HG03342 (cell line): ENCODE results near the gene SSH2.

Source experiments
- ATAC-seq: cut with Tn5 transposase; IDR thresholded peaks from one replicate; pipeline ENCODE4 v1.9.1; 2021; ENCODE audit warnings: mild to moderate bottlenecking, moderate library complexity; ENCODE audit not compliant: unreplicated experiment

Gene SSH2

DNA sequence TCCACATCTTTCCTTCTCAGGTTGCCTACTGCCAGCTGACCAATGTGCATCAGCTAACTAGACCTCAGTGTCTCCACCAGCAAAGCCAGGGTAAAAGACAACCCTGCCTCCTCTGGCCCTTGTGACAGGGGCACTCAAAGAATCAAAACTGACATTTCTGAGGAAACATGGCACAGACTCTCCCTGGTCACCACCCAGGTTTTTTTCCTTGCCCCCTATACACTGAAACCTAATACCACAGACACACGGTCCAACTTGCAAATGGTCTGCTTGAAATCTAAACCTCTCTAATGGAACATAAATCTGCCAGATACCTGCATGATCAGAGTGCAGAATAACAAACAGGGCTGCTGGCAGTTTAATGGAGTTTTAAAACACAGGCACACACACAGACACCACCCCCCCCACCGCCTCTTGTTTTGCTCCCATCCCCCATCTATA, 287.8 kb downstream of the SSH2 start:
- ATAC-seq: no peak

DNA sequence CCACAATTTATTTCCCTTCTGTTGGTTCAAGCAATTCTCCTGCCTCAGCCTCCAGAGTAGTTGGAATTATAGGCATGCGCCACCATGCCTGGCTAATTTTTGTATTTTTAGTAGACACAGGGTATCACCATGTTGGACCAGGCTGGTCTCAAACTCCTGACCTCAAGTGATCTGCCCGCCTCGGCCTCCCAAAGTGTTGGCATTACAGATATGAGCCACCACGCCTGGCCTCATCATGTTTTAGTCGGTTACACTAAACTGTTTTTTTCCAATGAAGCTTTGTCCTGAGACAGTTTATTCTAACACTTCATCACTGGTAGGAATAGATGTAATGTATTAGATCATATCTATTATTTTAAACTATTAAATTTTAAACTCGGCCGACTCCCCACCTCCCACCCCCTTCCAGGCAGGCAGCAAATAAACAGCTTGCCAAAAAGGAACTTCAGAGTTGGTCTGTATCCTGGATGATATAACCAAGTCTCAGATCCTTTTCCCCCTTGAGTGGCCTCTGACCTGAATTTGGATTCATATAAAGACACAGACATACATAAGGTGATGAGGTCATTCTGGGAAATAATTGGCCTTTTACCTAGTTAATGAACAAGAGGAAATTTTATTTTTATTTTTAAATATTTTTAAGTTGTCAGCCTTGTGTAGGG, 288.9 kb downstream of the SSH2 start:
- ATAC-seq: no peak

DNA sequence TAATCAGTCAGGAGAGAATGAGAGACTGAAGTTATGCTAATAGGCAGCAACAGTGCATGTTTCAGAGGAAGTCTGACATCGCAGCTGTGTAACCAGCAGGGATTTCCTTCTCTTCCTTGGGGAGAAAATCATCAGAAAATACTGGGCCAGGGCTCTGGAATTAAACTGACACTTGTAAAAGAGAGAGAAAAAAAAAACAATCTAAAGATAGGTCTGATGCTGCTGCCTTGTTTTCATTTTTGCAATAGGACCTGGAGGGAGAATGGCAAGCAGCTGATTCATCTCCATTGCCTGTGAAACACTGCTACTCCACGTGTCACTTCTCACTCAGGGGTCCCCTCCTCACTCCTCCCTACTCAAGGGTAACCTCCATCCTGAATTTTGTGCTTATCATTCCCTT, 289.6 kb downstream of the SSH2 start:
- ATAC-seq: no peak

DNA sequence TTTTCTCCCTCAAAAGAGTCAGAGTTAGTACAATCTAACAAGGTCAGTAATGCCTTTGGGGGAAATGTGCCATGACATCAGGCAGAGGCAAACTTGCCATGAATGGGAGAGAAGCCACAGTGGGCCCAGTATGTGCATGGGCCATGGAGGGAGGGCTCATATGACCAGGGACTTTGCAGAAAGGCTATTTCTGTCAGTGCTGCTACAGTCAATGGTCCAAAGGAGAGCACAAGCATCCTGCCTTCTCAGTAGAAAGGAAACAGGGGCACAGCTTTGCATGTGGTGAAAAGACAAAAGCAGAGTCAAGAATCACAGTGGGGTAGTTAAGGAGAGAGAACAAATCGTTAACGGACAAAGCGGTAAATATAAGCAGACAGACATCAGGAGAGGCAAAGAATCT, 296.1 kb downstream of the SSH2 start:
- ATAC-seq: no peak

DNA sequence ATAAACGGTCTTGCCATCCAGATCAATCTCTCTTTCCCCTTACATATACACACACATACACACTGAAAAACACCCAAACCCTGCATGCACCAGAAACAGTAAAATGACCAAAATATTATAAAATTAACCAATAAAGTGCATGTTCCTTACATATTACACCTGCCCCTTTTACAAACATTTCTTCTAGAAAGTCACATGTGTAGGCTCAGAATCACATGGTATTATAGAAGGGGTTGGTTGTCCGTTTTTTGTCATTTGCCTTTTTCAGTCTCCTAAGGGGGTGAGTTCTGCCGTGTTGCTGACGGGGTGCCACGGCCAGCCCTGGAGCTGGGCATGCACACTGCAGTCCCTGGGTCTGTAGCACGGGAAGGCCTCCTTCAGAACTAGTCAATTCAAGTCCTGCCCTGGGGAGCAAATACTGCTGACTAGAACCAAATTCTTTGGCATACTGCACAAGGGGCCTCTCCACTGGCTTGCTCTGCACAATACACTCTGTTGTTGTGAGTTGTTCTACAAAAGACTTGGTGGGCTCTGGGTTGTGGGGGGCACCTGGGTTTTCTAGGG, 299.3 kb downstream of the SSH2 start:
- ATAC-seq: no peak

DNA sequence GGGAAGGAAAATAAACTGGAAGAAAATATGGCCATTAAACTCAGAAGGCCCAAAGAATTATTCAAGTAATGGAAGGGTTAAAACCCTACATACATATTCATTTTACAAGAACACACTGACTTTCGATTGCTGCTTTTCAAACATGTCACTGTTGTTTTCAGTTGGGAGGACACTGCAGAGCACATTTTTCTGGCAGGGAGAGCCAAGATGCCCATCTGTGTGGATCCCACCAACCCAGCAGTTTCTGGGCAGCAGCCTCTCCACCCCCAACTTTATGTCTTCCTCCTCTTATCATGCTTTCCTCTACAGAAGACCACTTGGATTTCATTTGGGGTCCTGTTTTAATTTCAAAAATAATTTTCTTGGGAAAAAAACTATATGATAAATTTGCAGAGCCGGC, 300.2 kb downstream of the SSH2 start:
- ATAC-seq: no peak

DNA sequence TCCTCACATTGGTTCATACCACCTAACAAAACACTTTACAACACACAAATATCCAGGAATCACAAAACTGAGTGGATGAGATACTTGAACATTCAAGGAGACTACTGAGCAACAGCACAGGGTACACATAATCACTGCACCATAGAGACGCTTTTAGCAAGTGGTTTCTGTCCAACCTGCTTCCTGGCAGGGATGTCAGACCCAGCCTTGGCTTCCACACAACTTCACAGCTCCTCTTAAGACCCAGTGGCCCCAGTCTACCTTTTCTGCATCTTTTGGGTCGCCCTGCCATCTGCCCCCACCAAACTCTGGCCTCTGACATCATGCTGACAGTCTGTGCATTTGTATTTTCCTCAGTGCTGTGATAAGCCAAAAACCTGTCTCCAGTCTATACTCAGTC, 301.4 kb downstream of the SSH2 start:
- ATAC-seq: no peak

DNA sequence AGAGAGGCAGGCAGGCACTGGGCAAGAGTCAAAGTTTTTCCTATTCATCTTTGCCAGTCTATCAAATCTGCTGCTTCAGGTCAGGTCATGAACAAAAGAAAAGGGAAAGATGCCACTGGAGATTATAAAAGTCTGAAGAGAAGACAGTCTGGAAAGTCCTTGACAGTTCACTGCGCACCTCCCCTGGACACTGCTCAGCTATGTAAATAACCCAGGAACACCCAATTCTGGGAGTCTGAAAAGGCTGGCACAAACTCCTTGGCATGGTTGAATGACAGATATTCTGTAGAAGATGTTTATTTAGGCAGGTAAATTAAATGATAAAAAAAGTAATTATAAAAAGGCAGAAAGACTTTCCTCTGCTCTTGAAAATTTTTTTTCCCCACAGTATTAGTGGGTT, 302.1 kb downstream of the SSH2 start:
- ATAC-seq: no peak

DNA sequence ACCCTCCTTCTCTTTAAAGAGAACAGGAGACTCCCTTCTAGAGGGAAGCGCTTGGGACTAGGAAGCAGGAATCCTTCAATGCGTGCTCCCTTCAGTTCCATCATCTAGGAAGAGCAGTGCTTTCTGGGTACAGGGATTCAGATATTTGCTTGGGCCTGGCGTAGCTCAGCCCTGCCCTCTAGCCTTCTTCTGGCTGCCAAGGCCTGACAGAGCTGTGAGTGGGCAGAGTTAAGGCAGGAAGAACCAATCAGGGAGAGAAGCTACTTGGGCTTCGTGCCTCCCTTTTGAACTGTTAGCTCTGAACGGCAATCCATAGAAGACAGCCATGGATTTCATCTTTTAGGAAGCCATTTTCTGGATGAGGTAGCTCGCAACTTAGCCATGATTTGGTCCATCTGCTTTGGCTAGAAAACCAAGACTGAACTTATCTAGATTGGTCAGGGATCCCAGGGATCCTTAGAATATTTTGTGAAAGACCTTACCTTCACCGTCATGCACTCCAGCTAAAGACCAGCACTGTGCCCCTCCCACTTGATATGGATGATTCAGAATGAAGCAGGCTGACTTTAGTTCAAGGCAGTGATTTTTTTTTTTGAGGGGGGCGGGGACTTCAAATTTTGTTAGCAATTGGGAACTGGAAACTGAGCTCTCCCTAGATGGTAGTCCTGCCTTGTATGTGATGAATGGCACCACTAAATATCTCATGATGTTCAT, 304.8 kb downstream of the SSH2 start:
- no peak for ATAC-seq

DNA sequence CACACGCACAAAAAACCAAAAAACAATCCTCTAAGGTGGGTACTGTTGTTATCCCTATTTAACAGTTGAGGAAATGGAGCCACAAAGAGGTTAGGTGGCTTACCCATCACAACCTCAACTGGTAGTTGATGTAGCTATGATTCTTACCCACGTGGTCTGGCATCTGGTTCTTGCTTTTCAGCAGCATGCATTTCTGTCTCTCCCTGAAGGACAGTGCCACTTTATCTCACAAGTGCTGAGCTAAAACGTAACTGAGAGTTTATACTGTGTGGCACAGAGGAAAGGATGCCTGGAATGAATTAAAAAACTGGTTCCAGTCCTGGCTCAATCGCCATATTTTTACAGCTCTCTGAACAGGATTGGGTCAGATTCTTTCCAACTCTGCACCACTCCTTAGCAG, 305.4 kb downstream of the SSH2 start:
- ATAC-seq: no peak

DNA sequence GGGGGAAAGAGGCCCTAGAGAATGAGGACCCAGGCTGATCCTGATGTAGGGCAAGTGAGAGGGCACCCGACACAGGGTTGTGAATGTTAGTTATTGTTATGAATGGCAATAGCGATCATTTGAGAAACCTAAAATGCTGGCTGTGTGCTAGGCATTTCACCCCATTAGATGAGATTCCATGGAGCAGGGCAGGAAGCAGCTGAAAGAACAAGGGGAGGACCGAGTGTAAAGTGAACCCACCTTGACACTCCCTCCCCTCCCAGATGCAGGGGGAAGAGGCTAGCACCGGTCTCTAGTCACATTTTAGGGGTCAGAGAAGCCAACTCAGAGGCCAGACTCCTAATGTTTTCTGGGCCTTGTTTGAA, 306.8 kb downstream of the SSH2 start:
- ATAC-seq: no peak

DNA sequence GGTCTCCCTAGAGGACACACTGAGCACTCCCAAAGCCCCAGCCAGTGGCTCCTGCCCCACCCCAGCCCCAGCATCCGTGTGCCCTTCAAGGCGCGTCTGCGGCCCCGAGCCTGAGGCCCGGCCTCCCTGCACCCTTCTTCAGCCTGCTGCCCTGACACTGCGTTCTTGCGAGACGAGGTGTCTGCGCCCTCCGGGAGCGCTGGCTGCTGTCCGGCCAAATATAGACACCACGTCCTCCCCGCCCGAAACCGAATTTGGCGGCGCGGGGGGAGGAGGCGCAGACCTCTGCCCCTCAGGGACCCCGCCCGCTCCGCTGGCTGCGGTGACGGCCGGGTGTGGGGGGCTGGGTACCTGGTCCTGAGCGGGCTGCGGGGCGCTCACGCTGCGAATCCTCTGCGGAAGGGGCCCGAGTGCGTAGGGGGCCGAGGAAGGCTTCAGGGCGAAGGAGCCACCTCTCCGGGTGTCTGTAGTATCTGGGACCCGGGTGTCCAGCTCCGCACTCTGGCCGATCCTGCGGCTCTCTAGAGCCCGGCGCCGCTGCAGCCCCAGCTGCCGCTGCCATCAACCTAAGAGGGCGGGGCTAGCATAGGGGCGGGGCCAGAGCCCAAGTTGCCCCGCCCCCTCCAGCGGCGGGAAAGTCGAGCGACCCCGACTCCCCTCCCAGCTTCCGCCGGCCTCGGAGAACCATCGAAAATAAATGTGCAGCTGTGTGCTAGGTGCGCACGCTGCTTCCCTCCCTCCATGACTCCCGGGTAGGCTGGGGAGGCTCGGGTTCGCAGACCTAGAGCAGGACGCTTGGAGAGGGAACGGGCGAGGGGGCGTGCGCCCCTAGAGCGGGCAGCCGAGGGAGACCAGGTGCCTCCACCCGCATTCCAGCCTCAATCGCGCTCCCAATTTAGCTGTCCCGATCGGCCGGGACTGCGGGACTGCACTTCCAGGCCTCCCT, 307.4 kb downstream of the SSH2 start, which contains the start of gene CORO6:
Gene CORO6 (minus strand): TSS at position 576 of the 946 bp plus-strand sequence. CDS start 1,491 bp downstream, outside the sequence.
- ATAC-seq: peak; percentile 46

DNA sequence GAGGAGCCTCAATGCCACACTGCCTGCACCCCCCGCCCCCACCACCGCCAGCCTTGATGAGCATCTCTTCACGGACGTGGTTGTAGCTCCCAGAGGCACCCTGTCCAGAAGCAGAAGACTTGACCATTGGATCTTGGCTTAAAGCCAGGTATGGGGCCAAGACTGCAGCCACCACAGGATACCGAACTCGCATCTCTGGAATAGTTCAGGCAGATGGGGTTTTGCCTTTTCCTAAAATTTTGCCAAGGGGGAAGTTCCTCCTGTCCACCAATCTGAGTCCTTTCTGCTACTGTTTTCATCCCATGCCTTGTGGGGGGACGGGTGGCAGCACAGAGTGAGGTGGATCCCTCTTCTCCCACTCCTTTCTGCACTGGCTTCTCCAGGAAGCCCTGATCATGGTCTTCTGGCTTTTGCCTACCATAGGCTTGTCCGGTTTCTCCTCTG, 308.3 kb downstream of the SSH2 start:
- ATAC-seq: no peak

DNA sequence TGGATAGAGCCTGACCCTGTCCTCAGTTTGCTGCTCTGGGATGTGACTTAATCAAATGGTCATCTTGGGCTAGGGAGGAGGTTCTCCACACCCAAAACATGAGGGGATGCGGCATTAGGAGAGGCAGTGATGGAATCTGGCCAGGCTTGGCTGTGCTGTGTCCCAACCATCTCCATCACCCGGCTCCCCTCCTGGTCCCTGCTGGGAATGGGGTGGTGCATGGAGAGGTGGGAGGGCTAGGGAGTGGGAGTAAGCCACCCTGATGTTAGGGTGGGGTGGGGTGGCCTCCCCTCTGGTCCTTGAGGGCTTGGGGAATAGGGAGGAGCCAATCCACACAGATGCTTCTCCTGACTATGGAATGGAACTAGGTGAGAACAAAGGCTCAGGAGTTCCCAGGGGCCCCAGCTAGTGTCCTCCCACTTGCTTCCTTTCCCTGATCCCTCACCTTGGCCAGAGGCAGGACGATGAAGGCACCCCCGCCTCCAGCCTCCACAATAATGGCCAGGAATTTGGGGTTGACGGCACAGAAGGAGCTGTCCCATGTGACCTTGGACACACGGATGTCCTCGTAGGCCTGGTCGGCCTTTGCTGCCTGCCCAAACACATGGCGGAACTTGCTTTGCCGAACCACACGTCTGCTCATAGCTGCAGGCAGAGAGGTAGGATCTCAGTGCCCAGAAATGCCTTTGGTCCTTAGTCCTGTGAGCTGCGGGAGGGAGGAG, 309.1 kb downstream of the SSH2 start:
- no peak for ATAC-seq

DNA sequence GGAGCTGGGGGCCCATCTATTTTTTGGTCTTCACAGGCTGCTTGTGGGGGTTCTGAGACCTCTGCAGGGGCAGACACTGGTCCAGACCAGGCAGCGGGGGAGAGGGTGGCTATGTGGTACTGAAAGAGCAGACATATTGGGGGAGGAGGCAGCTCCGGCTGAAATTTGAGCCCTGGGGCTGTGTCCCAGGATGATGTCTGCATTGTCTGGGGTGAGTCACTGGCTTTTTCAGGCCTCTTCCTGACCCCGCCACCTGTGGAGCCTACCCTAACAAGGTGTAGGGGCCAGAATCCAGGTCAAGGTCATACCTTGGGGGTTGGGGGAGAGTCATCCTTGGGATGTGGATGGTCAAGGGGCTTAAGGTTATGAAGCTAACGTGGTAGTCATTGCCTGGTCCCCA, 309.8 kb downstream of the SSH2 start:
- ATAC-seq: no peak

DNA sequence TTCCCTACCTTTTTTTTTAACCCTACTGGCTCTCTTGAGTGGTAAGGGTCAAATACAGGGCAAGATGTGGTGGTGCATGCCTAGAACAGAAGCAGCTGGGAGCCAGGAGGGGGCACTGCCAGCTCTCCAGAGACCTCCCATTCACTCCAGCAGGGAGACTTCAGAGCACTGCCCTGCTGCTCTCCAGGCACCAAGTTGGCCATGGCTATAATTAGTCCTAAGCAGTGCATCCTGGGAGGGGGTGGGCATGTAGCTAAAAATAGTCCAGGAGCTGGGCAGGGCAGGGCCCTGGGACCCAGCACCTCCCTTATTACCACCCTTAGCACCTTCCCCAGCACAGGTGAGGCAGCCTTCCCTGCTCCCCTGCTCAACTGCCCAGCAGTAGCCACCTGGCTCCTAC, 310.8 kb downstream of the SSH2 start:
- ATAC-seq: no peak

DNA sequence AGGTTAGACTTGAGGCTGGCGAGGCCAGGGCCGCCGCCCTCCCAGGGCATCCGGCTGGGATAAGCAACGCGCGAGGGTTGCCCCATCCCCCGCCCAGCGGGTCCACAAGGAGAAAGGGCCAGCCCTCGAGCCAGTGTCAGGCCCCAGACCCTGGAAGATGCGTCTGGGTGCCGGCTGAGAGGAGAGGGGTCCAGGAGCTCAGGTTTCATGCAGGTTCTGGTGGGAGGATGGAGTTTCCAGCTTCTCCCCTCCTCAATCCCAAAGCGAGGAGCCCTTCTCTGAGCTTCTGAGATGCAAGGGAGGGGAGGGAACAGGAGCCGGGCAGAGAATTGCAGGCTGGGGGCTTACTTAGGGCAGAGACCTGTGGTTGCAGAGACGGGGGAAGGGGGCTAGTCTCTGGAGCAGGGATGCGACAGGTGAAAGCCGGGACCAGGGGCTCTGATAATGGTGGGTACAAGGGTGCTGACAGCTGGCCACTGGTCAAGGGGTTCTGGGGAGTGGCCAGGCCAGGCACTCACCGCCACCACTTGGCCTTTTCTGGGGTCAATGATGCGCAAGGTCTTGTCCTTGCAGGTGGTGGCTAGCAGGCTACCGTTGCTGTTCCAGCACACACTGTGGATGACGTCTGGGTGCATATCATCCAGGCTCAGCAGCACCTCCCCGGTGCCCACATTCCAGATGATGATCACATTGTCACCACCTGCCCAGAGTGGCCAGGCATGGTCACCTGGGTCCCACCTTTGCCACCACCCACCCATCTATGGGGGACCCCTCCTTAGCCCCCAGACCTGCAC, 311.6 kb downstream of the SSH2 start:
- no peak for ATAC-seq

DNA sequence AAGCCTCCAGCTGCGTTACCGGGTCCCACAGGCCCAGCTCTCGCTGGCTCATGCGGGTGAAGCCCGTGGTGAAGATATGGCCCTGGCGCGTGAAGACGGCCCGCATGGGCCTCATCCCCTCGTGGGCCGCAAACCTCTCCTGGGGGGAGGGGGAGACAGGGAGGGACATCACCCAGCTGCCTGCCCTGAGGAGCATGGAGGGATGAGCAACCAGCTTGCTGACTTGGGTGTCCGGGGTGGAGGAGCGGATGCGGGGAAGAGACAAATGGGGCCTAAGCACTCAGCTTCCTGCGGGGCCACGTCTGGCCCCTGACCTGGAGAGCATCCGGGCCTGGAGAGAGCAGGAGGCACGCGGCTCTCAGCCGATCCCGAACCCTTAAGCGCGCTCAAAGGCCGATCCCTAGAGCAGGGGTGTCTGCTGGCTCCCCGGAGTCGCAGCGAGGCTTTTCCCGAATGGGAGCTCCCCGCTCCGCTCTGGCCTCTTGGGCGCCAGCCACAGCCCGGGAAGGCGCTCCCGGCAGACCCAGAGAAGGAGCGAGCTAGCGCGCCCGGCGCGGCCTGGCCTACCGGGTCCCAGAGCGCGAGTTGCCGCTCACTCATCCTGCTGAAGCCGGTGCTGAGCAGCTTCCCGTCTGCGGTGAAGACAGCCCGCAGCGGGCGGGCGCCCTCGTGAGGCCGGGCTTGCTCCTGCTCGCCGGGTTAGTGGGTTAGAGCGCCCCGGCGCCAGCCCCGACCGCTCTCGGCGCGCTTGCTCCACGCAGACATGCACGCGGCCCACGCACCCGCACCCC, 312.4 kb downstream of the SSH2 start:
- ATAC-seq: peak; percentile 28

DNA sequence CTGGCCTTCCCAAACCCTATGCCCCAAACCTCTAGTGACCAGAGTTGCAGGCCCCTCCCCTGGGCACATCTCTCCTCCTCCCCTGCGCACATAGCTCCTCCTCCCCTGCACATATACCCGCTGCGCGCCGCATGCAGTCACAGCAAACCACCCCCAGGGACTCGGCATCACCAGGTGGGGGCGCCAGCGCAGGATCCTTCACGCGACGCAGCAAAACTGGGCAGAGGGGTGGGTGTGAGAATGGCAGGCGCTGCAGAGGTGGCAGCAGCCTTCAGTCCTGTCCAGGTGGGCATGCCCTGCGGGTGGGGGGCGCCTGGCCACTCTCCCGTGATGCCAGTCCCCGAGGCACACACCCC, 312.9 kb downstream of the SSH2 start:
- ATAC-seq: peak; percentile 49
